Measurements from ENCODE around the gene GALNT16.
"Not testable (repeated sequence)": the region's sequence is repeated elsewhere in the genome, so short reads cannot be mapped to it uniquely, and the experiment has no call there.

GALNT16 gene

GRCh38 chr14:69260190-69260860 is 367 bp downstream of the GALNT16 start:
- DNase-seq (ENCODE audit: low spot score) = no peak

GRCh38 chr14:69260861-69261564 is 1.1 kb downstream of the GALNT16 start:
- no peak for DNase-seq (ENCODE audit: low spot score)

GRCh38 chr14:69261761-69262331 is 1.9 kb downstream of the GALNT16 start:
- DNase-seq (ENCODE audit: low spot score) = no peak

GRCh38 chr14:69262516-69262915 is 2.6 kb downstream of the GALNT16 start:
- DNase-seq (ENCODE audit: low spot score) = no peak

GRCh38 chr14:69263364-69263763 is 3.4 kb downstream of the GALNT16 start:
- no peak for DNase-seq (ENCODE audit: low spot score)

- DNase-seq (ENCODE audit: low spot score) = no peak
These were observed 3.8 kb downstream of the GALNT16 start for GRCh38 chr14:69263771-69264170.

GRCh38 chr14:69266572-69267345 is 6.8 kb downstream of the GALNT16 start:
- DNase-seq (ENCODE audit: low spot score) = no peak

GRCh38 chr14:69267492-69267891 is 7.5 kb downstream of the GALNT16 start:
- no peak for DNase-seq (ENCODE audit: low spot score)

- no peak for DNase-seq (ENCODE audit: low spot score)
These were observed 8.3 kb downstream of the GALNT16 start for GRCh38 chr14:69268223-69268622.

GRCh38 chr14:69268763-69269162 is 8.8 kb downstream of the GALNT16 start:
- no peak for DNase-seq (ENCODE audit: low spot score)

- DNase-seq (ENCODE audit: low spot score) = no peak
These were observed 9.4 kb downstream of the GALNT16 start for GRCh38 chr14:69269381-69269780.

- no peak for DNase-seq (ENCODE audit: low spot score)
These were observed 10.1 kb downstream of the GALNT16 start for GRCh38 chr14:69270097-69270496.

GRCh38 chr14:69270795-69271708 is 11.1 kb downstream of the GALNT16 start:
- no peak for DNase-seq (ENCODE audit: low spot score)

- no peak for DNase-seq (ENCODE audit: low spot score)
These were observed 14.4 kb downstream of the GALNT16 start for GRCh38 chr14:69274321-69274720.

- no peak for DNase-seq (ENCODE audit: low spot score)
These were observed 15.4 kb downstream of the GALNT16 start for GRCh38 chr14:69275331-69275730.

- not testable (repeated sequence) for DNase-seq (ENCODE audit: low spot score)
These were observed 17.4 kb downstream of the GALNT16 start for GRCh38 chr14:69277356-69277755.

- DNase-seq (ENCODE audit: low spot score) = no peak
These were observed 20.9 kb downstream of the GALNT16 start for GRCh38 chr14:69280746-69281291.

- DNase-seq (ENCODE audit: low spot score) = no peak
These were observed 21.7 kb downstream of the GALNT16 start for GRCh38 chr14:69281450-69282169.

- no peak for DNase-seq (ENCODE audit: low spot score)
These were observed 22.5 kb downstream of the GALNT16 start for GRCh38 chr14:69282448-69282847.

GRCh38 chr14:69284170-69284569 is 24.2 kb downstream of the GALNT16 start:
- no peak for DNase-seq (ENCODE audit: low spot score)
